ENCODE measurements around the gene FAM120B. TPM values are rescaled to one million over a fixed set of nuclear protein-coding genes. Genes with fewer than 3 reads are reported as not detected.

FAM120B gene
- total RNA-seq, 1 experiment from 2014 or later: 15.2 TPM

DNA sequence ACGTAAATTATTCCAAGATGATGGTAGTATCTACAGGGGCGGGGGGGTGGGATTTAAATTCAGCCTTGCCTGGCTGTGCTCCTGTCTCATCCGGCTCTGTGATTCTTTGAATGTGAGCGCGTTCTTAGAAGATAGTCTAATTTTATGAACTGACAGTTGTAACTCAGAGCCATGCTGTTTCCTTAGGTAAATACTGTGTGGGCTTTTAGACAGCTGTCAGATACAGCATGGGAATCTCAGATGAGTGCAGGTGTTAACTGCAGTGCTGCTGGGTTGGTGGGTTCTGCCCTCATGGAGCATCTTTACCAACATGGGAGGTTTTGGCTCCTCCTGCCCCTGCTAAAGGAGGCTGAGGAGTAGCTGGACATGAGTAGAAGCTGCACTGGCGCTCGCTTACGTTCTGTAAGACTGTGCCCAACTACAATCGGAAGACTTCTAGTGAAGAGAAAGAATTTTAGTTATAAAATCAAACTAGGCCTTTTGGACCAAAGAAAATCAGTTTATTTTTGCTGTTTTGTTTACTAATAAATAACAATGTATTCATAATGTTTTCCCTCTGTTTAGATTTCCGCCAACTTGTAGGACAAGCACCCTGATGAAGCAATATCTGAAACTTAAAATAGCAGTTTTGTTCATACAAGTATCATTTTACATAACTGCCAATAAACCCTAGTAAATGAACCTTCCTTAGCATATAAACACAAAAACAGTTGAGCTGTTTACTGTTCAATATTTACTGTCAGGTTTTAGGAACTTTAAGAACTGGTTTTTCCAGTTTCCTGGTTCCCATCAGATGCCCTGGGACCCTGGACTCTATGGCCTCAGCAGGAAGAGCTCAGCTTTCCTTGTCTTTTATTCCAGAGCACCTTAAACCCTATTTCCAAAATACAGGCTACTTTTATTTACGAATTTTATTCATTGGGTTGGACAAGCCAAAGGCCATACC lies 66.1 kb downstream of the FAM120B start (continued):
- no peak for TF ChIP-seq ZNF416 (CRISPR knock-in tag; IDR thresholded peaks at IDR 0.05)

DNA sequence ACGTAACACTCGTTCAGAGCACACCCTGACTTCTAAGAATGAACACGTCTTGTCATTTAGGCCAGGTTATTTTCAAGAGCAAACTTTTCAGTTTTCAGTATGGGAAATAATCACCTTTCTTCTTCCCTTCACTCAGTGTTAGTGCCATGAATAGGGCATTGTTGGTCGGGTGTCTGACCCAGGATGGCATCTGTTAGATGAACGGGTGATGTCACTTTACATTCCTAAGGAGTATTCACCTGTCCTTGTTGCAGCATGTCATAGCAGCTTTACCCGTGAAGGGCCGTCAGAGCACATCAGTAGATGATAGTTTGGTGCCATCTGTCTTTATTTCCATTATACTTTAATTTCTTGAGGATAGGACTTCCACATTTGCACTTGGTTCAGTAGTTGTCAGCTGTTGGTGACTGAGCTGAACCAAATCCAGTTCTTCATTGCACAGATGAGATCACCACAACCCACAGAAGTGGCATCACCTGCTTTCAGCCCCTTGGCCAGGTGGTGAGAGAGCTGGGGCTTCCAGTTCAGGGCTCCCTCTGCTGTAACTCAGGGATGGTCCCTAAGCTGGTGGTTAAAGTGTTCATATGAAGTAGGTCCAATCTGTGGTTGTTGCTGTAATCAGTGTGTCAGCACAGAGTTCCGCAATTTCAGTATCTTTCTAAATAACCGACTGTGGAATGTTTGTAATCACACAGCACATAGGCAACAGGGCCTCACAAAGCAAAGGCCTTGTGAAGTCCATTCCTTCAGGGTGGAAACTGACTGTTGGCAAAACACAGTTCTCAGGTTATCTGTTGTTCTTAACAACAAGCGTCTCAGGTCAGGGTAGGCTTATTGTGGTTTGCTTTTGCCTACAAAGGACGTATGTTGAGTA lies 68.2 kb downstream of the FAM120B start:
- no peak for TF ChIP-seq FOXK1 (CRISPR knock-in tag; IDR thresholded peaks at IDR 0.05)
- TF ChIP-seq NFYB (CRISPR knock-in tag; conservative IDR thresholded peaks at IDR 0.05; ENCODE audit: low read depth): no peak
- TF ChIP-seq ZNF317 (CRISPR knock-in tag; IDR thresholded peaks at IDR 0.05; ENCODE audit: borderline replicate concordance, low read depth): no peak
- TF ChIP-seq NR2C2 (CRISPR knock-in tag; IDR thresholded peaks at IDR 0.05): no peak
- TF ChIP-seq ZNF396 (CRISPR knock-in tag; IDR thresholded peaks at IDR 0.05; ENCODE audit: borderline replicate concordance): no peak
- TF ChIP-seq PRRX2 (CRISPR knock-in tag; IDR thresholded peaks at IDR 0.05): no peak
- TF ChIP-seq, protein P1, sequence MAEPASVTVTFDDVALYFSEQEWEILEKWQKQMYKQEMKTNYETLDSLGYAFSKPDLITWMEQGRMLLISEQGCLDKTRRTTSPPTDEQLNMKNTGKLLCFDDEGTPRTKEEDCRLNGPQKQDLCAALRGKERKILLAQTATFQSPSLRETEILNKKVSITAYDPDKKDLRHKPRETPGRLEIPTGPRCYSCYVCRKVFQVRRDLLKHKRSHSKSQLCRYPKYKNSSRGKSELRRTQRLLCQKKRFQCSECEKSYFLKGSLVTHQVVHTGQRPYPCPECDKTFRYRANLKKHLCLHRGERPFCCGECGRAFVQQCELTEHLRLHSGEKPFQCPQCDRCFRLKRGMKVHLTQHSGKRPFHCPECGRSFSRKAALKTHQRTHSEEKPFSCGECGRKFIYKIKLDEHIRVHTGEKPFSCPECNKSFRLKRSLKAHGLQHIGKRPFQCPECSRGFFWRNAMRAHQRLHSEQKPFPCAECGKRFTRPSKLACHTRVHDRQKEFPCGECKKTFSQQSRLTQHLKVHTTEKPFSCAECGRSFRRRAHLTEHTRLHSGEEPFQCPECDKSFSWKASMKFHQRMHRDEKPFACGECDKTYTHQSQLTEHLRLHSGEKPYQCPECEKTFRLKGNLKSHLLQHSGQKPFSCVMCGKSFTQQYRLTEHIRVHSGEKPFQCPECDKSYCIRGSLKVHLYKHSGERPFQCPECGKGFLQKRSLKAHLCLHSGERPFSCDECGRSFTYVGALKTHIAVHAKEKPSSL (CRISPR knock-in tag; conservative IDR thresholded peaks at IDR 0.05): no peak
- H3K27ac Mint-ChIP-seq: no peak overlapping the region
- no peak overlapping the region for H3K4me3 Mint-ChIP-seq
- ChIA-PET CTCF (no interaction called here), POLR2A (no interaction called here)
- no peaks in the 10 kb centered on the region for H3K9me3 Mint-ChIP-seq
- no peak for ATAC-seq
- DNase-seq (ENCODE audit: low spot score): no peak
- H3K36me3 Mint-ChIP-seq: peaks cover 10% of the 10 kb centered on the region
- peaks cover 22% of the 10 kb centered on the region for H3K4me1 Mint-ChIP-seq
- no peaks in the 10 kb centered on the region for H3K27me3 Mint-ChIP-seq (ENCODE audit: low read depth)

DNA sequence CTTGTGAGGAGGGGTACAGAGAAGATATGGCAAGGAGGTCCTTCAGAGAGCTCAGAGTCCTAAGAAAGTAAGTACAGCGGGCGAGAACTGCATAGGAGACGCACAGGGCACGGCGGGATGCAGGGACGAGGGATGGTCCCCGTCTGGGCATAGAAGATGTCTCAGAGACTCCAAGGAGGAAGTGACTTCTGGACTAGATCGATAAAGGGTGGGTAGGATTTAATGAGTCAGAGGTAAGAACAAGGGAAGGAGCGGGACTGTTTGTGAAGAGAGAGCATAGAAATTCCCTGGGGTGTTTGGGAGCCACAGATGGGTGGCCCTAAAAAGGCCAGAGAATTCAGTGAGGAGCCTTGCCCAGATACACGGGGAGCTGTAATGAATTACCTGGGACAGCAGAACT lies 69.1 kb downstream of the FAM120B start:
- Mint-ChIP-seq H3K4me3 (no peak overlapping the region), H3K9me3 (no peaks in the 10 kb centered on the region), H3K36me3 (peaks cover 10% of the 10 kb centered on the region), H3K27me3 (ENCODE audit: low read depth) (no peaks in the 10 kb centered on the region), H3K4me1 (peaks cover 22% of the 10 kb centered on the region), H3K27ac (no peak overlapping the region)
- DNase-seq (ENCODE audit: low spot score) (no peak), ATAC-seq (no peak)
- ChIA-PET CTCF (no interaction called here), POLR2A (no interaction called here)
- TF ChIP-seq, protein P2, sequence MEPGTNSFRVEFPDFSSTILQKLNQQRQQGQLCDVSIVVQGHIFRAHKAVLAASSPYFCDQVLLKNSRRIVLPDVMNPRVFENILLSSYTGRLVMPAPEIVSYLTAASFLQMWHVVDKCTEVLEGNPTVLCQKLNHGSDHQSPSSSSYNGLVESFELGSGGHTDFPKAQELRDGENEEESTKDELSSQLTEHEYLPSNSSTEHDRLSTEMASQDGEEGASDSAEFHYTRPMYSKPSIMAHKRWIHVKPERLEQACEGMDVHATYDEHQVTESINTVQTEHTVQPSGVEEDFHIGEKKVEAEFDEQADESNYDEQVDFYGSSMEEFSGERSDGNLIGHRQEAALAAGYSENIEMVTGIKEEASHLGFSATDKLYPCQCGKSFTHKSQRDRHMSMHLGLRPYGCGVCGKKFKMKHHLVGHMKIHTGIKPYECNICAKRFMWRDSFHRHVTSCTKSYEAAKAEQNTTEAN (CRISPR knock-in tag; IDR thresholded peaks at IDR 0.05): no peak
- no peak for TF ChIP-seq GABPB1 (CRISPR knock-in tag; IDR thresholded peaks at IDR 0.05)
- no peak for TF ChIP-seq NFATC4 (CRISPR knock-in tag; IDR thresholded peaks at IDR 0.05)
- TF ChIP-seq GTF2I (CRISPR knock-in tag; conservative IDR thresholded peaks at IDR 0.05): no peak
- no peak for TF ChIP-seq JAZF1 (CRISPR knock-in tag; IDR thresholded peaks at IDR 0.05)

DNA sequence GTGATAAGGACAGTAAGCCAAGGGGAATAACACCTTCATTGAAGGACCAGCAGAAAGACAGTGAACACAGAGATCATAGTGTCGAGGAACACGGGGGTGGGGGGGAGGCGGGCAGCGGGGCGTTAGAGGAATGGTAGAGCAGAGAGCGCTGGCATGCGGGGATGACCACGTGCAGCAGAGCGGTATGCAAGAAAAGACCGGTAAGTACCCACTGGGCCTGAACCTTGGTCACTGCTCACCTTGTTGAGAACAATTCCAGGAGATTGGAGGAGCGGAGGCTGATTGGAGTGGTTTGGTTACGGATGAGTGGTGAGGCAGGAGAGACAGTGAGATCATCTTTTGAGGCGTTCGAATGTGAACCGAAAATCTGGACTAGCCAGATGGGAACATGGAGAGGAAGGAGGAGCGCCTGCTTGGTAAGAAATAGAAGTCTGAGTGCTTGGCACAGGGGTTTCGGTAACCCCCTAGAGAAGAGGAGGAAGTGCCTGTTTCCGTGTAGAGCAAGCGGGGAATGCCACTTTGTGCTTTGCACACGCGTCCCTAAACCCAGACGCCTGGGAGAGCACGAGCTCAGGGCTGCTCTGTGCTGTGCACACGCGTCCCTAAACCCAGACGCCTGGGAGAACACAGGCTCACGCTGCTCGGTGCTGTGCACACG lies 70.0 kb downstream of the FAM120B start:
- H3K27ac Mint-ChIP-seq: peak overlapping the region; percentile 71
- ATAC-seq: no peak
- no peak overlapping the region for H3K4me3 Mint-ChIP-seq
- ChIA-PET CTCF (no interaction called here), POLR2A (no interaction called here)
- peaks cover 10% of the 10 kb centered on the region for H3K36me3 Mint-ChIP-seq
- no peaks in the 10 kb centered on the region for H3K27me3 Mint-ChIP-seq (ENCODE audit: low read depth)
- no peak for DNase-seq (ENCODE audit: low spot score)
- H3K9me3 Mint-ChIP-seq: no peaks in the 10 kb centered on the region
- H3K4me1 Mint-ChIP-seq: peaks cover 19% of the 10 kb centered on the region
- no peak for TF ChIP-seq NFYB (CRISPR knock-in tag; conservative IDR thresholded peaks at IDR 0.05; ENCODE audit: low read depth)
- no peak for TF ChIP-seq JAZF1 (CRISPR knock-in tag; IDR thresholded peaks at IDR 0.05)
- TF ChIP-seq, protein P3, sequence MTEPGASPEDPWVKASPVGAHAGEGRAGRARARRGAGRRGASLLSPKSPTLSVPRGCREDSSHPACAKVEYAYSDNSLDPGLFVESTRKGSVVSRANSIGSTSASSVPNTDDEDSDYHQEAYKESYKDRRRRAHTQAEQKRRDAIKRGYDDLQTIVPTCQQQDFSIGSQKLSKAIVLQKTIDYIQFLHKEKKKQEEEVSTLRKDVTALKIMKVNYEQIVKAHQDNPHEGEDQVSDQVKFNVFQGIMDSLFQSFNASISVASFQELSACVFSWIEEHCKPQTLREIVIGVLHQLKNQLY (CRISPR knock-in tag; IDR thresholded peaks at IDR 0.05): no peak
- TF ChIP-seq NR2C2 (CRISPR knock-in tag; IDR thresholded peaks at IDR 0.05): no peak
- no peak for TF ChIP-seq NFE2L1 (CRISPR knock-in tag; IDR thresholded peaks at IDR 0.05)
- no peak for TF ChIP-seq TEAD4 (CRISPR knock-in tag; IDR thresholded peaks at IDR 0.05)
- TF ChIP-seq TEAD1 (CRISPR knock-in tag; IDR thresholded peaks at IDR 0.05): no peak
- TF ChIP-seq ZNF138 (CRISPR knock-in tag; conservative IDR thresholded peaks at IDR 0.05): no peak
- no peak for TF ChIP-seq ZNF219 (CRISPR knock-in tag; IDR thresholded peaks at IDR 0.05; ENCODE audit: borderline replicate concordance)
- TF ChIP-seq, protein P4, sequence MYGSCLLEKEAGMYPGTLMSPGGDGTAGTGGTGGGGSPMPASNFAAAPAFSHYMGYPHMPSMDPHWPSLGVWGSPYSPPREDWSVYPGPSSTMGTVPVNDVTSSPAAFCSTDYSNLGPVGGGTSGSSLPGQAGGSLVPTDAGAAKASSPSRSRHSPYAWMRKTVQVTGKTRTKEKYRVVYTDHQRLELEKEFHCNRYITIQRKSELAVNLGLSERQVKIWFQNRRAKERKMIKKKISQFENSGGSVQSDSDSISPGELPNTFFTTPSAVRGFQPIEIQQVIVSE (CRISPR knock-in tag; IDR thresholded peaks at IDR 0.05; ENCODE audit: borderline replicate concordance): no peak
- TF ChIP-seq, protein P5, sequence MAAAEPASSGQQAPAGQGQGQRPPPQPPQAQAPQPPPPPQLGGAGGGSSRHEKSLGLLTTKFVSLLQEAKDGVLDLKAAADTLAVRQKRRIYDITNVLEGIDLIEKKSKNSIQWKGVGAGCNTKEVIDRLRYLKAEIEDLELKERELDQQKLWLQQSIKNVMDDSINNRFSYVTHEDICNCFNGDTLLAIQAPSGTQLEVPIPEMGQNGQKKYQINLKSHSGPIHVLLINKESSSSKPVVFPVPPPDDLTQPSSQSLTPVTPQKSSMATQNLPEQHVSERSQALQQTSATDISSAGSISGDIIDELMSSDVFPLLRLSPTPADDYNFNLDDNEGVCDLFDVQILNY (CRISPR knock-in tag; IDR thresholded peaks at IDR 0.05): no peak

All from WTC11 (cell line).